Measurements from ENCODE around the gene IBA57.

- no peak for TF ChIP-seq RARB (CRISPR knock-in tag; IDR thresholded peaks at IDR 0.05)
- TF ChIP-seq CSDC2 (CRISPR knock-in tag; IDR thresholded peaks at IDR 0.05), result no peak
- TF ChIP-seq ZC3H10 (CRISPR knock-in tag; IDR thresholded peaks at IDR 0.05), result no peak
- TF ChIP-seq ZFP3 (CRISPR knock-in tag; IDR thresholded peaks at IDR 0.05), result no peak
- no peak for TF ChIP-seq ZNF8 (CRISPR knock-in tag; IDR thresholded peaks at IDR 0.05)
- TF ChIP-seq, protein P1, sequence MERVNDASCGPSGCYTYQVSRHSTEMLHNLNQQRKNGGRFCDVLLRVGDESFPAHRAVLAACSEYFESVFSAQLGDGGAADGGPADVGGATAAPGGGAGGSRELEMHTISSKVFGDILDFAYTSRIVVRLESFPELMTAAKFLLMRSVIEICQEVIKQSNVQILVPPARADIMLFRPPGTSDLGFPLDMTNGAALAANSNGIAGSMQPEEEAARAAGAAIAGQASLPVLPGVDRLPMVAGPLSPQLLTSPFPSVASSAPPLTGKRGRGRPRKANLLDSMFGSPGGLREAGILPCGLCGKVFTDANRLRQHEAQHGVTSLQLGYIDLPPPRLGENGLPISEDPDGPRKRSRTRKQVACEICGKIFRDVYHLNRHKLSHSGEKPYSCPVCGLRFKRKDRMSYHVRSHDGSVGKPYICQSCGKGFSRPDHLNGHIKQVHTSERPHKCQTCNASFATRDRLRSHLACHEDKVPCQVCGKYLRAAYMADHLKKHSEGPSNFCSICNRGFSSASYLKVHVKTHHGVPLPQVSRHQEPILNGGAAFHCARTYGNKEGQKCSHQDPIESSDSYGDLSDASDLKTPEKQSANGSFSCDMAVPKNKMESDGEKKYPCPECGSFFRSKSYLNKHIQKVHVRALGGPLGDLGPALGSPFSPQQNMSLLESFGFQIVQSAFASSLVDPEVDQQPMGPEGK (CRISPR knock-in tag; IDR thresholded peaks at IDR 0.05; ENCODE audit: borderline replicate concordance), result no peak
- no peak for TF ChIP-seq CREB5 (CRISPR knock-in tag; IDR thresholded peaks at IDR 0.05; ENCODE audit: low read depth)
- TF ChIP-seq, protein P2, sequence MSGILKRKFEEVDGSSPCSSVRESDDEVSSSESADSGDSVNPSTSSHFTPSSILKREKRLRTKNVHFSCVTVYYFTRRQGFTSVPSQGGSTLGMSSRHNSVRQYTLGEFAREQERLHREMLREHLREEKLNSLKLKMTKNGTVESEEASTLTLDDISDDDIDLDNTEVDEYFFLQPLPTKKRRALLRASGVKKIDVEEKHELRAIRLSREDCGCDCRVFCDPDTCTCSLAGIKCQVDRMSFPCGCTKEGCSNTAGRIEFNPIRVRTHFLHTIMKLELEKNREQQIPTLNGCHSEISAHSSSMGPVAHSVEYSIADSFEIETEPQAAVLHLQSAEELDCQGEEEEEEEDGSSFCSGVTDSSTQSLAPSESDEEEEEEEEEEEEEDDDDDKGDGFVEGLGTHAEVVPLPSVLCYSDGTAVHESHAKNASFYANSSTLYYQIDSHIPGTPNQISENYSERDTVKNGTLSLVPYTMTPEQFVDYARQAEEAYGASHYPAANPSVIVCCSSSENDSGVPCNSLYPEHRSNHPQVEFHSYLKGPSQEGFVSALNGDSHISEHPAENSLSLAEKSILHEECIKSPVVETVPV (CRISPR knock-in tag; IDR thresholded peaks at IDR 0.05), result no peak
- TF ChIP-seq ARNTL (CRISPR knock-in tag; IDR thresholded peaks at IDR 0.05; ENCODE audit: borderline replicate concordance, low read depth), result no peak
- no peak for TF ChIP-seq ZFP30 (CRISPR knock-in tag; IDR thresholded peaks at IDR 0.05)
Measured at GRCh38 chr1:228222548-228222947, 56.9 kb downstream of the IBA57 start.
